GM12892 (cell line): Measurements from ENCODE around the gene MPV17L2.

ENCODE experiments used
- POLR2A ChIP-seq: IDR thresholded peaks from 2 replicates; pipeline ENCODE4 v1.6.1; 2011; ENCODE audit warnings: low read depth, low read length, control low read depth
- POLR2AphosphoS5 ChIP-seq: IDR thresholded peaks from 2 replicates; pipeline ENCODE4 v1.6.1; 2011; ENCODE audit warnings: low read depth, low read length, control low read depth
- TAF1 ChIP-seq: IDR thresholded peaks from 2 replicates; pipeline ENCODE4 v1.6.1; 2011; ENCODE audit warnings: low read depth, mild to moderate bottlenecking, control low read depth, low read length, borderline replicate concordance

DNA sequence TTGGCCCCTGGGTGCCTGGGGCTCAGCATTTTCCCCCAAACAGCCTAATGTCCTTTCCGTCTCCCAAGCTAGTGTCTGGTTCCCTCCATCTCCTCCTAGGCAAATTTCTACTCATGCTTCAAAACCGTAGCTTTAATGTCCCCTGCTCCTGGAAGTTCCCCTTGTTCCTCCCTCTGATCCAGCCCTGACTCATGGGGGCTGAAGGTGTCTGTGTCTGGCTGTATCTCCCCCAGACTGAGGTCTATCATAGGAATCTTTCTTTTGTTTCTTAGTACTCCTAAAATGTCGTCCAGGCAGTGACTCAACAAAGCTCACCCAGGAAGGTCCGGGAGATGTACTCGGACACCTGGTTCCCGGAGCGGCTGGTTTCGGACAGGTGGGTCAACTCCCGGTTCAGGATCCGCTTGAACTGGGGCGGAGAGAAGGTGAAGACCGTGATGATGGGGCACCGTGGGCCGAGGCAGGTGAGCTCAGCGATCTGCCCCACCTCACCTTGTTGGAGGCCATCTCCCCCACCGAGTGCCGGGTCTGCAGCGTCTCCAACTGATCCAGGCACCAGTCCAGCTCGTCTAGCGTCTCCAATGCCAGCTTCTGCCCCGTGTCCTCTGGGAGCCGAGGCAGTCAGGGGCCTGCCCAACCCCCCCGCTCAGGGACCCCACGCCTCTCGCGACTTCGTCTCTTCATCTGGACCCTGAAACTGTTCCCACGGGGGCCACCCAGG is 27.1 kb downstream of the MPV17L2 start:
- TF ChIP-seq POLR2AphosphoS5 (no peak), POLR2A (no peak), TAF1 (no peak)
